Jurkat, Clone E6-1 (cell line): ENCODE results near the gene CFAP58.
"Not testable (repeated sequence)": the region's sequence is repeated elsewhere in the genome, so short reads cannot be mapped to it uniquely, and the experiment has no call there.

Experiments
- DNase-seq: peaks from one replicate; pipeline ENCODE4 v3.0.0-alpha.2; 2011; ENCODE audit warnings: low read depth, low spot score
- H3K4me3 ChIP-seq: 2 replicates; pipeline ENCODE4 v1.5.1; 2011; ENCODE audit warnings: mild to moderate bottlenecking, low read length, control low read depth, moderate library complexity

Gene CFAP58

GRCh38 chr10:104450490-104450889, 96.9 kb downstream of the CFAP58 start:
- DNase-seq = no peak
- H3K4me3 ChIP-seq = no peak overlapping the region

GRCh38 chr10:104450954-104451353, 97.3 kb downstream of the CFAP58 start:
- no peak for DNase-seq
- no peak overlapping the region for H3K4me3 ChIP-seq

GRCh38 chr10:104452977-104453376, 99.3 kb downstream of the CFAP58 start:
- H3K4me3 ChIP-seq = no peak overlapping the region
- no peak for DNase-seq

GRCh38 chr10:104456802-104457542, 103.3 kb downstream of the CFAP58 start:
- peak; percentile 58 for DNase-seq
- 0 out of 2 replicates have a peak overlapping the region, but pooled peaks have one; percentile 2 for H3K4me3 ChIP-seq

- H3K4me3 ChIP-seq = no peak overlapping the region
- no peak for DNase-seq
These were observed 103.9 kb downstream of the CFAP58 start for GRCh38 chr10:104457543-104457828.

GRCh38 chr10:104465575-104465974, 111.9 kb downstream of the CFAP58 start:
- not testable (repeated sequence) for H3K4me3 ChIP-seq

GRCh38 chr10:104468818-104469217, 115.2 kb downstream of the CFAP58 start:
- H3K4me3 ChIP-seq, DNase-seq: not testable (repeated sequence)

More at GRCh38 chr10:104465575-104465974, 111.9 kb downstream of the CFAP58 start:
- DNase-seq = not testable (repeated sequence)

GRCh38 chr10:104472505-104472904, 118.9 kb downstream of the CFAP58 start:
- DNase-seq = no peak
- H3K4me3 ChIP-seq = no peak overlapping the region

GRCh38 chr10:104472957-104473745, 119.5 kb downstream of the CFAP58 start:
- DNase-seq = peak; percentile 91

GRCh38 chr10:104478380-104478779, 124.7 kb downstream of the CFAP58 start:
- DNase-seq = no peak

More at GRCh38 chr10:104472957-104473745, 119.5 kb downstream of the CFAP58 start:
- no peak overlapping the region for H3K4me3 ChIP-seq

GRCh38 chr10:104479906-104480593, 126.4 kb downstream of the CFAP58 start:
- no peak for DNase-seq
- no peak overlapping the region for H3K4me3 ChIP-seq

More at GRCh38 chr10:104478380-104478779, 124.7 kb downstream of the CFAP58 start:
- no peak overlapping the region for H3K4me3 ChIP-seq

GRCh38 chr10:104480797-104481196, 127.2 kb downstream of the CFAP58 start:
- no peak for DNase-seq
- H3K4me3 ChIP-seq = no peak overlapping the region

- no peak for DNase-seq
These were observed 129.9 kb downstream of the CFAP58 start for GRCh38 chr10:104483582-104483981.

GRCh38 chr10:104485632-104486031, 132.0 kb downstream of the CFAP58 start:
- no peak for DNase-seq
- H3K4me3 ChIP-seq = no peak overlapping the region

More at GRCh38 chr10:104483582-104483981, 129.9 kb downstream of the CFAP58 start:
- no peak overlapping the region for H3K4me3 ChIP-seq

- no peak for DNase-seq
- no peak overlapping the region for H3K4me3 ChIP-seq
These were observed 133.2 kb downstream of the CFAP58 start for GRCh38 chr10:104486803-104487202.

- DNase-seq = no peak
- no peak overlapping the region for H3K4me3 ChIP-seq
These were observed 134.3 kb downstream of the CFAP58 start for GRCh38 chr10:104487794-104488438.

GRCh38 chr10:104488439-104488832, 134.8 kb downstream of the CFAP58 start:
- no peak overlapping the region for H3K4me3 ChIP-seq
- no peak for DNase-seq

- H3K4me3 ChIP-seq = no peak overlapping the region
- no peak for DNase-seq
These were observed 138.8 kb downstream of the CFAP58 start for GRCh38 chr10:104492329-104492940.
